ENCODE measurements around the gene ANXA10. TPM values are rescaled to one million over a fixed set of nuclear protein-coding genes. Genes with fewer than 3 reads are reported as not detected.

Gene ANXA10
- total RNA-seq, 1 donor from 2014 or later = 0.17 TPM

Other genes with a start within 250 kb of the ANXA10 start
- 19.6 TPM for gene DDX60, start 226.2 kb downstream of the ANXA10 start, total RNA-seq

Data from mucosa of gallbladder (tissue), 1 donor.